MCF 10A (cell line): Measurements from ENCODE around the gene ANKRD12. TPM values are rescaled to one million over a fixed set of nuclear protein-coding genes. Genes with fewer than 3 reads are reported as not detected.

Source experiments
- BruUV-seq: library from RNA; stranded (reverse); fragments of 400-500 nt; replicated peaks from 2 replicates; lab custom pipeline; 2021; lab: Mats Ljungman, UMichigan
- CTCF ChIA-PET: fragments of 300-600 bp; sonication (Branson Sonifier 250); formaldehyde crosslinking; extraction: SDS; loops from one replicate; lab custom pipeline; 2021; ENCODE audit warnings: antibody characterized with exemption, inconsistent platforms; lab: Yijun Ruan, JAX
- POLR2A ChIA-PET: fragments of 300-600, 350-650 bp; sonication (Branson Sonifier 250); formaldehyde crosslinking; extraction: SDS; loops from one replicate; lab custom pipeline; 2020; ENCODE audit warnings: antibody characterized with exemption, inconsistent platforms; lab: Yijun Ruan, JAX
- DNase-seq: peaks from one replicate; pipeline ENCODE4 v3.0.0-alpha.2; 2018; ENCODE audit not compliant: unreplicated experiment
- H3K27ac Mint-ChIP-seq: one replicate; pipeline ENCODE4 v1.8.0; 2022; ENCODE audit warnings: mild to moderate bottlenecking, low read depth, mixed read lengths; ENCODE audit not compliant: unreplicated experiment
- H3K27me3 Mint-ChIP-seq: one replicate; pipeline ENCODE4 v1.8.0; 2022; ENCODE audit warnings: mixed read lengths; ENCODE audit not compliant: insufficient read depth, unreplicated experiment
- H3K36me3 Mint-ChIP-seq: one replicate; pipeline ENCODE4 v1.8.0; 2022; ENCODE audit warnings: mild to moderate bottlenecking, moderate library complexity, mixed read lengths; ENCODE audit not compliant: insufficient read depth, unreplicated experiment
- H3K4me1 Mint-ChIP-seq: one replicate; pipeline ENCODE4 v1.8.0; 2022; ENCODE audit warnings: mixed read lengths; ENCODE audit not compliant: insufficient read depth, unreplicated experiment
- H3K4me3 Mint-ChIP-seq: one replicate; pipeline ENCODE4 v1.8.0; 2022; ENCODE audit warnings: mild to moderate bottlenecking, moderate library complexity, mixed read lengths; ENCODE audit not compliant: unreplicated experiment
- H3K9me3 Mint-ChIP-seq: one replicate; pipeline ENCODE4 v1.8.0; 2022; ENCODE audit warnings: mixed read lengths; ENCODE audit not compliant: unreplicated experiment
- intact Hi-C: fragments of 100-400 bp; cut with micrococcal nuclease; formaldehyde crosslinking; loops from 2 replicates; pipeline ENCODE4 v1.14.1; 2022
- total RNA-seq: library from RNA; stranded (reverse); gene quantifications from 2 replicates; pipeline ENCODE4 v1.2.3, GENCODE V29; 2022
- TF ChIP-seq, protein P1 (sequence below): fragments of 200-600 bp; IDR thresholded peaks from one replicate; pipeline ENCODE4 v1.8.0; 2022; ENCODE audit warnings: antibody characterized with exemption, mild to moderate bottlenecking; ENCODE audit not compliant: unreplicated experiment

ANKRD12 gene
- total RNA-seq, 1 experiment from 2014 or later = 25.3 TPM

DNA sequence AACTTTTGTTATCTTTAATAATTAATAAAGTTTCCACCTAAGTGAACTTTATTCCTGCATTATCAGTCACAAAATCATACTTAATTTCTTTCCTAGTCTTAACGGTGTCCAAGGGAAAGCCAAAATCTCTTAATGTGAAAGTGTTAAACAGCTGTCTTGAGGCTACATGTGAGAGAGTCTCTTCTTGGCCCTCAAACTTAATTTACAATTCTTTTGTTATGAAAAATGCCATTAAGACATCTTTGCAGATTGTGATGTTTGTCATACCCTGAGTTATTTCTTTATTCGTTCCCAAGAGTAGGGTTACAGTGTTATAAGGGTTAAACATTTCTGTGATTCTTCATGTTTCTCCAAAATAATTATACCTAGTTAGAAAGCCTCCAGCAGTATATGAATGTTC is 64.6 kb downstream of the ANKRD12 start:
- no TSS peak for BruUV-seq
- H3K9me3 Mint-ChIP-seq = no peaks in the 10 kb centered on the region
- peaks cover 29% of the 10 kb centered on the region for H3K36me3 Mint-ChIP-seq
- ChIA-PET CTCF (no interaction called here), POLR2A (no interaction called here)
- H3K27ac Mint-ChIP-seq = no peak overlapping the region
- H3K4me1 Mint-ChIP-seq = no peaks in the 10 kb centered on the region
- intact Hi-C loops = no loop called here
- no peak for DNase-seq
- TF ChIP-seq, protein P1, sequence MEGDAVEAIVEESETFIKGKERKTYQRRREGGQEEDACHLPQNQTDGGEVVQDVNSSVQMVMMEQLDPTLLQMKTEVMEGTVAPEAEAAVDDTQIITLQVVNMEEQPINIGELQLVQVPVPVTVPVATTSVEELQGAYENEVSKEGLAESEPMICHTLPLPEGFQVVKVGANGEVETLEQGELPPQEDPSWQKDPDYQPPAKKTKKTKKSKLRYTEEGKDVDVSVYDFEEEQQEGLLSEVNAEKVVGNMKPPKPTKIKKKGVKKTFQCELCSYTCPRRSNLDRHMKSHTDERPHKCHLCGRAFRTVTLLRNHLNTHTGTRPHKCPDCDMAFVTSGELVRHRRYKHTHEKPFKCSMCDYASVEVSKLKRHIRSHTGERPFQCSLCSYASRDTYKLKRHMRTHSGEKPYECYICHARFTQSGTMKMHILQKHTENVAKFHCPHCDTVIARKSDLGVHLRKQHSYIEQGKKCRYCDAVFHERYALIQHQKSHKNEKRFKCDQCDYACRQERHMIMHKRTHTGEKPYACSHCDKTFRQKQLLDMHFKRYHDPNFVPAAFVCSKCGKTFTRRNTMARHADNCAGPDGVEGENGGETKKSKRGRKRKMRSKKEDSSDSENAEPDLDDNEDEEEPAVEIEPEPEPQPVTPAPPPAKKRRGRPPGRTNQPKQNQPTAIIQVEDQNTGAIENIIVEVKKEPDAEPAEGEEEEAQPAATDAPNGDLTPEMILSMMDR = no peak
- H3K4me3 Mint-ChIP-seq = no peak overlapping the region
- no peaks in the 10 kb centered on the region for H3K27me3 Mint-ChIP-seq

DNA sequence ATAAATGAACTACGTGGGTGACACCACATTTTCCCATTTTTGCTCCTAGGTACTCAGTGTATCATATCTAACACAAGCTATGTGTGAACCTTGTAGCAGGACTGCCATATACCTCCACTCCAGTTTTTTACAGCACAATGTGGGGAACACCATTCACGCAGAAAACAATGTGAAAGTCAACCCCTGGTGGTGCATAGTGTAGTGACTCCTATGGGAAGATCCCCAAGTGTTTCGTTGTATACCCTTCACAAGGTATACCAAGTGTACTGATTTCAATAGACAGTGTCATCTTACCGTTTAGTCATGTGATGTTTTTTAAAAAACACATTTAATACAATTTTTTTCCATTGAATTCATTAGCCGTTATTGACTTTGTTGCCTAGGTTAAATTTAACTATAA is 68.1 kb downstream of the ANKRD12 start:
- TF ChIP-seq, protein P1 = no peak
- ChIA-PET CTCF (interaction anchor here (1.4 kb wide), 1 partner anchor 313 kb away, joined by 4 read pairs; no protein-coding TSS in a partner anchor), POLR2A (interaction anchor here (0.7 kb wide), 1 partner anchor 101 kb away, joined by 4 read pairs; no protein-coding TSS in a partner anchor)
- no peak overlapping the region for H3K27ac Mint-ChIP-seq
- intact Hi-C loops = no loop called here
- no peak for DNase-seq
- no peaks in the 10 kb centered on the region for H3K9me3 Mint-ChIP-seq
- H3K36me3 Mint-ChIP-seq = peaks cover 27% of the 10 kb centered on the region
- H3K27me3 Mint-ChIP-seq = no peaks in the 10 kb centered on the region
- no peaks in the 10 kb centered on the region for H3K4me1 Mint-ChIP-seq
- no TSS peak for BruUV-seq
- no peak overlapping the region for H3K4me3 Mint-ChIP-seq

DNA sequence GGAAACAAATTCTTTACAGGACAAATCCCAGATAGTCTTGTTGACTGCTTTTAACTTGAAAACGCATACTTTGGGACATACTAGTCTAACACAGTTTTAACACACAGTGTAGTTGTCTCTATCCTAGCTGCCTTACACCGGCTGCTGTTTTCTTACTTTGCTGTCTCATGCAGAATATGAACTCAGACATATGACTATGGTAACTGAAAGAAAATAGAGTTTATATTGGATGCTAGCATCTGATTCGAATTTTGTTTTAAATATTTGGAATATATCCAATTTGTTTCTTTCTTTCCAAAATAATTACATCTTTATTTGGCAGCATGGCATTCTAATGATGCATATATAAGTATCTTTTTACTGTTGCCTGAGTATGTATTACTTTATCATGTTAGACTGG is 69.8 kb downstream of the ANKRD12 start:
- H3K4me3 Mint-ChIP-seq = no peak overlapping the region
- CTCF ChIA-PET = interaction anchor here (0.6 kb wide), 1 partner anchor 12 kb away, joined by 7 read pairs; no protein-coding TSS in a partner anchor
- no TSS peak for BruUV-seq

DNA sequence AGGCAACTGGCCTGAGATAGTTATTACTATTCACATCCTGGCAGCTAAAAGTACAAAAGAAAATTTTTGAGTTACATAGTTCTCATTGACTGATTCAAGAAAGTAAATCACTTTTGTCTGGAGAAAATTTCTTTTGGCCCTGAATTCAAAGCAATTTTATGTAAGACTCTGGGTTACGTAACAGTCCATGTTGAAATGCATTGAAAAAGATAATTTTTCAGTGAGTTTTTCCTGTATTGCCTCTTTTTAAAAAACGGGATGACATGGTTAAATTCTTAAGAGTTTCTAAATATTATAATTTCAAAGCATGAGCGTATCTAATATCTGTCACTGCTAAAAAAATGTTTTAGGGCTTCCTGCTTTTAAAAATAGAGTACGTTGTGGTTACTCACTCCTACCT is 72.7 kb downstream of the ANKRD12 start:
- no peaks in the 10 kb centered on the region for H3K27me3 Mint-ChIP-seq
- ChIA-PET POLR2A (interaction anchor here (0.8 to 1.5 kb wide), 2 partner anchors 11 to 72 kb away, joined by 3 to 5 read pairs; partner anchors contain the start of gene ANKRD12), CTCF (interaction anchor here (0.7 kb wide), 1 partner anchor 307 kb away, joined by 4 read pairs; no protein-coding TSS in a partner anchor)
- no peak overlapping the region for H3K27ac Mint-ChIP-seq
- H3K4me3 Mint-ChIP-seq = no peak overlapping the region
- no TSS peak for BruUV-seq
- H3K9me3 Mint-ChIP-seq = no peaks in the 10 kb centered on the region
- DNase-seq = peak; percentile 5
- H3K36me3 Mint-ChIP-seq = peaks cover 47% of the 10 kb centered on the region
- intact Hi-C loops = no loop called here
- TF ChIP-seq, protein P1 = no peak
- no peaks in the 10 kb centered on the region for H3K4me1 Mint-ChIP-seq

More for the DNA sequence above, 69.8 kb downstream of the ANKRD12 start:
- no peaks in the 10 kb centered on the region for H3K27me3 Mint-ChIP-seq
- DNase-seq = no peak
- TF ChIP-seq, protein P1 = no peak
- no peaks in the 10 kb centered on the region for H3K9me3 Mint-ChIP-seq
- POLR2A ChIA-PET = no interaction called here
- peaks cover 39% of the 10 kb centered on the region for H3K36me3 Mint-ChIP-seq
- H3K27ac Mint-ChIP-seq = no peak overlapping the region
- no peaks in the 10 kb centered on the region for H3K4me1 Mint-ChIP-seq
- intact Hi-C loops = no loop called here
